ENCODE results near the gene RBM3. TPM values are rescaled to one million over a fixed set of nuclear protein-coding genes. Genes with fewer than 3 reads are reported as not detected.

The RBM3 gene
- total RNA-seq, 6 experiments from 2014 or later: 151 to 471 (median 406) TPM

GRCh38 chrX:48590203-48591103 is 16.2 kb downstream of the RBM3 start:
- peaks cover 24% of the 10 kb centered on the region for H3K4me1 Mint-ChIP-seq (ENCODE audit: low read depth)
- peaks cover 2% of the 10 kb centered on the region for H3K27me3 Mint-ChIP-seq (ENCODE audit: insufficient read depth)
- H3K36me3 Mint-ChIP-seq (ENCODE audit: low read depth): no peaks in the 10 kb centered on the region
- no peaks in the 10 kb centered on the region for H3K9me3 Mint-ChIP-seq
- no peak for DNase-seq
- no peak overlapping the region for H3K4me3 Mint-ChIP-seq
- TF ChIP-seq CTCF (IDR thresholded peaks at IDR 0.05): no peak
- H3K27ac Mint-ChIP-seq: peak overlapping the region; percentile 69

GRCh38 chrX:48591255-48591791 is 17.0 kb downstream of the RBM3 start:
- no peak overlapping the region for H3K4me3 Mint-ChIP-seq
- TF ChIP-seq CTCF (IDR thresholded peaks at IDR 0.05): no peak
- H3K27ac Mint-ChIP-seq: peak overlapping the region; percentile 85
- peaks cover 2% of the 10 kb centered on the region; the same call in 1 of the 2 replicates for H3K27me3 Mint-ChIP-seq (ENCODE audit: insufficient read depth)
- no peaks in the 10 kb centered on the region for H3K36me3 Mint-ChIP-seq (ENCODE audit: low read depth)
- H3K4me1 Mint-ChIP-seq (ENCODE audit: low read depth): peaks cover 24% of the 10 kb centered on the region
- peak; percentile 66 for DNase-seq
- no peaks in the 10 kb centered on the region for H3K9me3 Mint-ChIP-seq

GRCh38 chrX:48592971-48593370 is 18.7 kb downstream of the RBM3 start:
- TF ChIP-seq CTCF (IDR thresholded peaks at IDR 0.05): no peak
- no peaks in the 10 kb centered on the region for H3K9me3 Mint-ChIP-seq
- H3K36me3 Mint-ChIP-seq (ENCODE audit: low read depth): no peaks in the 10 kb centered on the region
- no peak overlapping the region for H3K27ac Mint-ChIP-seq
- H3K4me1 Mint-ChIP-seq (ENCODE audit: low read depth): peaks cover 29% of the 10 kb centered on the region
- no peak for DNase-seq
- H3K27me3 Mint-ChIP-seq (ENCODE audit: insufficient read depth): peaks cover 2% of the 10 kb centered on the region; the same call in 1 of the 2 replicates
- no peak overlapping the region for H3K4me3 Mint-ChIP-seq

- Mint-ChIP-seq H3K36me3 (ENCODE audit: low read depth) (no peaks in the 10 kb centered on the region), H3K4me3 (no peak overlapping the region), H3K27me3 (ENCODE audit: insufficient read depth) (no peaks in the 10 kb centered on the region; the same call in 1 of the 2 replicates), H3K27ac (no peak overlapping the region), H3K9me3 (no peaks in the 10 kb centered on the region), H3K4me1 (ENCODE audit: low read depth) (peaks cover 23% of the 10 kb centered on the region)
- no peak for DNase-seq
- TF ChIP-seq CTCF (IDR thresholded peaks at IDR 0.05): no peak
Measured at GRCh38 chrX:48595929-48596328, 21.6 kb downstream of the RBM3 start.

DNA sequence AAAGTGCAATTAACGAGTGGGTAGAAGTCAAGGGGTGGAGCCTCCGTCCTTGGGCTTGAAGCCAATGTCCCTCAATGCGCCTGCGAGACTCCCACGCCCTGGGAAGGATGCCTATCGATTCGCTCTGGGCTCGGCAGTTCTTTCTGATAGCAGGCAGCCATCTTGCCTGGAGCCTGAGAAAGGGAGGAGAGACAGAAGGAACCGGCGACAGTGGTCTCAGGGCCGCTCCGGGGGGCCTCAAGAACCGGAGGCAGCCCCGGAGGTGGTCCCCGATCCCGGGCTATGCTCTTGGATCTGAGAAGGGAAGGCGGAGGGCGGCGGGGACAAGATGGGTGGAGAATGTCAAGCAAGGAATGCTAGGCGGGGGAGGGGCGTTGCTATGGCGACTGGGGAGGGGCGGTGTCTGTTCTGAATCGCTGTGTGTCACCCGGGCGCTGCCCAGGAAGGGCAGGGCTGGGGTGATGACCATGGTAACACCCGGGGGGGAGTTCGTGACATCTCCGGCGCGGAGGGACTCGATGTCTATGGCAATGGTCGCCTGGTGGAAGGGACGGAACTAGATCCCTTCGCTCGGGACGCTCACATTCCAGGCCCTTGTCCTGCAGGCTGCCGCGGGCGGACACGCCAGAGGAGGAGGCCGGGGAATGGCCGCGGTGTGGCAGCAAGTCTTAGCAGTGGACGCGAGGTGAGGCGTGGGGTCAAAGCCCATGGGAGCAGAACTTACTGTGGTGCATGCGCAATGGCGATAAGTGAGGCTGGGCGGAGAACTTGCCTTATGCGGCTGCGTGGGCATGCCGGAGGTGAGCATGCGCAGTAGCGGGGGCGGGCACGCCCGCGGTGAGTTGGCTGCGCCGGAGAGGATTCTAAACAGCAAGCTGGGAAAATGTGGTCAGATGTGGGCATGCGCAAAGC is 23.3 kb downstream of the RBM3 start, which contains the start of gene WDR13:
Gene WDR13, plus strand, starts transcription at position 140 of the 912 bp plus-strand sequence. Its CDS starts 505 bp downstream, at position 645.
- Mint-ChIP-seq H3K27me3 (ENCODE audit: insufficient read depth) (no peaks in the 10 kb centered on the region; the same call in 1 of the 2 replicates), H3K9me3 (no peaks in the 10 kb centered on the region), H3K36me3 (ENCODE audit: low read depth) (no peaks in the 10 kb centered on the region), H3K4me1 (ENCODE audit: low read depth) (peaks cover 10% of the 10 kb centered on the region; the same call in 1 of the 2 replicates), H3K27ac (peak within 1 kb of the TSS; percentile 100), H3K4me3 (peak within 1 kb of the TSS; percentile 99)
- TF ChIP-seq CTCF (IDR thresholded peaks at IDR 0.05): no peak
- peak; percentile 90 for DNase-seq
